Vagina (tissue), 2 donors: ENCODE results near the gene SORL1-AS1.

Source experiments
- DNase-seq, 2 donors: peaks; one replicate each; pipeline ENCODE4 v3.0.0-alpha.2; 2017; ENCODE audit errors: extremely low spot score in 2 of 2
- H3K27ac ChIP-seq: fragments of 200-600 bp; sonication (generic); one replicate; pipeline ENCODE4 v1.5.1; 2019
- H3K27me3 ChIP-seq: fragments of 200-600 bp; sonication (generic); one replicate; pipeline ENCODE4 v1.5.1; 2019
- H3K36me3 ChIP-seq, 2 donors: fragments of 200-600 bp; sonication (generic); one replicate each; pipeline ENCODE4 v1.5.1; 2017 to 2019
- H3K4me1 ChIP-seq: fragments of 200-600 bp; sonication (generic); one replicate; pipeline ENCODE4 v1.5.1; 2019
- H3K4me3 ChIP-seq, 2 donors: fragments of 200-600 bp; sonication (generic); 1 replicate in 1 of 2; 2 replicates in 1 of 2; pipeline ENCODE4 v1.5.1; 2016 to 2019
- H3K9me3 ChIP-seq: fragments of 200-600 bp; sonication (generic); one replicate; pipeline ENCODE4 v1.5.1; 2019
- CTCF ChIP-seq, 3 experiments: fragments of 450-650 bp in 2 of 3; fragments of 200-600 bp in 1 of 3; sonication (generic) in 1 of 3; IDR thresholded peaks; one replicate each; pipeline ENCODE4 v1.5.1; 2017 to 2019; ENCODE audit warnings: antibody characterized with exemption in 3 of 3, mild to moderate bottlenecking in 2 of 3, moderate library complexity in 2 of 3
- POLR2A ChIP-seq, 2 donors: fragments of 450-650 bp; IDR thresholded peaks; one replicate each; pipeline ENCODE4 v1.6.1; 2017; ENCODE audit warnings: antibody characterized with exemption in 2 of 2, mild to moderate bottlenecking in 2 of 2, moderate library complexity in 2 of 2
- POLR2AphosphoS5 ChIP-seq, 2 donors: sonication (generic); formaldehyde crosslinking; IDR thresholded peaks; one replicate each; pipeline ENCODE4 v1.9.0; 2017; ENCODE audit warnings: antibody characterized with exemption in 2 of 2, mild to moderate bottlenecking in 2 of 2, low read depth in 1 of 2; ENCODE audit not compliant: insufficient read depth in 1 of 2
- intact Hi-C: fragments of 100-400 bp; cut with DNase I; formaldehyde crosslinking; loops from one replicate; pipeline ENCODE4 v1.15.1; 2023

Gene SORL1-AS1

GRCh38 chr11:121435551-121436511 lies 16.9 kb downstream of the SORL1-AS1 start:
- H3K9me3 ChIP-seq, result no peaks in the 10 kb centered on the region
- no peak overlapping the region for H3K27ac ChIP-seq
- H3K36me3 ChIP-seq, result no peaks in the 10 kb centered on the region
- no peak overlapping the region for H3K4me3 ChIP-seq
- intact Hi-C loops, result no loop called here
- no peaks in the 10 kb centered on the region for H3K27me3 ChIP-seq
- H3K4me1 ChIP-seq, result peaks cover 19% of the 10 kb centered on the region
- no peak for DNase-seq
- no peak for TF ChIP-seq POLR2A (IDR thresholded peaks at IDR 0.05)
- no peak for TF ChIP-seq POLR2AphosphoS5 (IDR thresholded peaks at IDR 0.05; ENCODE audit: insufficient read depth in 1 of 2, low read depth in 1 of 2)
- no peak for TF ChIP-seq CTCF (IDR thresholded peaks at IDR 0.05)

GRCh38 chr11:121435132-121435531 lies 17.6 kb downstream of the SORL1-AS1 start:
- DNase-seq, result no peak
- no peaks in the 10 kb centered on the region for H3K27me3 ChIP-seq
- peaks cover 15% of the 10 kb centered on the region for H3K4me1 ChIP-seq
- no peak overlapping the region for H3K4me3 ChIP-seq
- intact Hi-C loops, result no loop called here
- no peaks in the 10 kb centered on the region for H3K36me3 ChIP-seq
- TF ChIP-seq POLR2A (IDR thresholded peaks at IDR 0.05) (no peak), CTCF (IDR thresholded peaks at IDR 0.05) (no peak), POLR2AphosphoS5 (IDR thresholded peaks at IDR 0.05; ENCODE audit: insufficient read depth in 1 of 2, low read depth in 1 of 2) (no peak)
- no peak overlapping the region for H3K27ac ChIP-seq
- no peaks in the 10 kb centered on the region for H3K9me3 ChIP-seq

GRCh38 chr11:121431820-121432526 lies 20.8 kb downstream of the SORL1-AS1 start:
- Histone ChIP-seq H3K4me1 (peaks cover 8% of the 10 kb centered on the region), H3K4me3 (no peak overlapping the region), H3K36me3 (no peaks in the 10 kb centered on the region), H3K27me3 (no peaks in the 10 kb centered on the region), H3K27ac (no peak overlapping the region), H3K9me3 (no peaks in the 10 kb centered on the region)
- no peak for DNase-seq
- no peak for TF ChIP-seq CTCF (IDR thresholded peaks at IDR 0.05)
- no peak for TF ChIP-seq POLR2A (IDR thresholded peaks at IDR 0.05)
- TF ChIP-seq POLR2AphosphoS5 (IDR thresholded peaks at IDR 0.05; ENCODE audit: insufficient read depth in 1 of 2, low read depth in 1 of 2), result no peak
- intact Hi-C loops, result no loop called here

- Histone ChIP-seq H3K9me3 (no peaks in the 10 kb centered on the region), H3K4me1 (peaks cover 12% of the 10 kb centered on the region), H3K27me3 (no peaks in the 10 kb centered on the region), H3K36me3 (no peaks in the 10 kb centered on the region), H3K4me3 (no peak overlapping the region), H3K27ac (no peak overlapping the region)
- no peak for DNase-seq
- intact Hi-C loops, result no loop called here
- no peak for TF ChIP-seq POLR2AphosphoS5 (IDR thresholded peaks at IDR 0.05; ENCODE audit: insufficient read depth in 1 of 2, low read depth in 1 of 2)
- no peak for TF ChIP-seq CTCF (IDR thresholded peaks at IDR 0.05)
- no peak for TF ChIP-seq POLR2A (IDR thresholded peaks at IDR 0.05)
Measured at GRCh38 chr11:121429556-121429955, 23.2 kb downstream of the SORL1-AS1 start.
